Measurements from ENCODE around the gene PIF1.
"Not testable (repeated sequence)": the region's sequence is repeated elsewhere in the genome, so short reads cannot be mapped to it uniquely, and the experiment has no call there.

Gene PIF1

GRCh38 chr15:64847876-64848716 is 22.6 kb upstream of the PIF1 start:
- in situ Hi-C loops (cut with MboI; ENCODE audit: low sequenced_read_pairs): no loop called here

GRCh38 chr15:64847448-64847847 is 22.0 kb upstream of the PIF1 start:
- in situ Hi-C loops (cut with MboI; ENCODE audit: low sequenced_read_pairs): no loop called here

DNA sequence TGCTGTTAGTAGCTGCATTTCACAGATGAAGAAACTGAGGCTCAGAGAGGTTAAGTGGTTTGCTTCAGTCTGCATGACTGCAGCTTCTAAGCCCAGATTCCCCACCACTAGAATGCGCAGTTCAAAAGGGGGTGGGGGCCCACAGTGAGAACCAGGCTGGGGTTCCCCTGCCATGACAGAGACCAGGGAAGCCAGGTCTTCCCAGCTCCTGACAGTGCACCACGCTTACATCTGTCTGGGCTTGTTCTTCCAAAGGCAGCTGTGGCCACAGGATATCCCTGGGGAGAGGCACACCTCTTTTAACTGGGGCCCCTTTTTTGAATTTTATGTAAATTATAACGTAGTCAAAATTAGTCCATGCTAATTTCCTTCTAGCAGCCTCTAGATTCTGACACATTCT is 21.6 kb upstream of the PIF1 start:
- in situ Hi-C loops (cut with MboI; ENCODE audit: low sequenced_read_pairs): no loop called here

DNA sequence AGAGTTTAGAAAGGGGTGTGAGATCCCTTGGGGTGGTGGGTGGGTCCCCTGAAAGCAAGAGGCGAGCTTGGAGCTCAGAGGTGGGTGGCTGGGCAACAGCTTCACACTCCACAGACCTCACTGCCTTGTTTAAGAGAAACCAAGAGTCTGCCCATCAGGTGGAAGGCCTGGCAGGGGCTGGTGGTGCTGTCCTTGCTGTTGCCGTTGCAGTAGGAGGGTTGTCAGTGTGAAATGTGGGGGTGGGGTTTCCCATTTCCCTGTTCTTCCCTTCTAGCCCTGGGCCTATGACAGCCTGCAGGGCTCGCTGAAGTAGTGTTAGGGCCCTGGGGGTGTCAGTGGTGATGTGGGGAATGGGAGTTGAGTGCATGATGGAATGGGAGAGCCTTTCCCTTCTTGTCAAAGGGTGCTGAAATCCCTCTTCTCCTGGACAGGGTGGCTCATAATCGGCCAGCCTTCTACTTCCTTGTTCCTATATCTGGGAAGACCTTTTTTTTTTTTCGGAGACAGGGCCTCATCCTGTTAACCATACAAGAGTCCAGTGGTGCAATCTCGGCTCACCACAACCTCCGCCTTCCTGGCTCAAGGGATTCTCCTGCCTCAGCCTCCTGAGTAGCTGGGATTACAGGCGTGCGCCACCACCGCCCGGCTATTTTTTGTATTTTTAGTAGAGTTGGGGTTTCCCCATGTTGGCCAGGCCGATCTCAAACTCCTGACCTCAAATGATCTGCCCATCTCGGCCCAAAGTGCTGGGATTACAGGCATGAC is 20.6 kb upstream of the PIF1 start:
- in situ Hi-C loops (cut with MboI; ENCODE audit: low sequenced_read_pairs): no loop called here

DNA sequence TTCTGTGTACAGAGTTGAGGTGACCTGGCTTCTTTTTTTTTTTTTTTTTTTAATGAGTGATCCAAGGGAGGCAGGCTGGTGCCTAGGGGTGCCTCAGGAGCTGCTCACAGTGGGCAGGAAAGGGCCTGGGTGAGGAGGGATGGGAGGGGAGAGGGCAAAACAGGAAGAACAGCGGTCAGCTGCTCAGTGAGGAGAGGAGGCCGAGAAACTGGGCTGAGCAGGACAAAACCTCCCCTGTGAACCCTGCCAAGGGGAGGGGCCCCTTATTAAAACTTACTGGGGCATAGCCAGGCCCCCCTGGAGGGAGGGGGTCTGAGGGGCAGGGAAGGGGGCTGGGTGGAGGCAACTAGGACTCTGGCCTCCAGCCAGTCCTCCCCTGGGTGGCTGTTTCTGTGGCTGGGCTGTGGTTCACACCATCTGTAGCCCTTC is 19.8 kb upstream of the PIF1 start:
- in situ Hi-C loops (cut with MboI; ENCODE audit: low sequenced_read_pairs): no loop called here

DNA sequence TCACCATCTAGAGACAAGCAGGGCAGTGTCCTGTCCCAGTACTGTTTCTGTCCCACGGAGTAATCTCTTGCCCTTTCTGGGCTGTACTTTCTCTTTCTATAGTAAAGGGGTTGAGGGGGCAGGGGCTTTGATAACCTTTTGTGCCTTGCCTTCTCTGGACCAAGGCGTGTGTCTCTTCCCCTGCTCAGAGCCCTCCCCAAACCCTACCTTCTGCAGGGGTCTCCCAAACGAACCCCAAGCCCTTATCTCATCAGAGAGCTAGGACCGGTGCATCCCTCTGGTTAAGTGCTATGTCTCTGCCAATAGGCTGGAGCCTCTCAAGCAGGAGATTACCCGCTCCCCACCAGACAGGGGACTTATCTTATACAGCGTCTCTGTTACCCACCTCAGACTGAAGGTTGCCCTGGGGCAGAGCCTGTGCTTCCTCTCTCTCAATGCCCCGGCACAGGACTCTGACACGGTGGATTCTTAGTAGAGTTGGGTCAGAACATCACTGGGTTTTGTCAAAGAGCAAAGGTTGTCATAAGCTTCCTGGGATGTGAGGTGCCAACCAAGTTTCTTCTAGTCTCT is 19.2 kb upstream of the PIF1 start:
- in situ Hi-C loops (cut with MboI; ENCODE audit: low sequenced_read_pairs): no loop called here

DNA sequence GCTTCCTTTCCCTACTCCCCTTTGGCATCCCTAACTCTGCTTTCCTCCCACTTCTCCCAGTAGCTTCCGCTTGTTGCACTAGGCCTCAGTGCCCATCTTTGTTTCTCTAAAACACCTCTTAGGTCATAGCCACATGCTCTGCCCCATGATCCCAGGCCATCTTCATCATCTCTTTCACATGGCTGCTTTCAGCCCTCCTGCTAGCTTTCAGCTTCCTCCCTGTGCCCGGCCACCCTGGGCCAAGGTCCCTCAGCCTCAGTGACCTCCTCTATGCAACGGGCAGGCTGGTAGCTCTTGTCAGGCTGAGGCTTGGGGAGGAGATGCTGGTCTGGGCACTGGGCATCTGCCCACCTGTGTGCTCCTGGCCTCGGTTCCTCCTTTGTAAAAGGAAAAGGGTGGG is 18.5 kb upstream of the PIF1 start:
- in situ Hi-C loops (cut with MboI; ENCODE audit: low sequenced_read_pairs): no loop called here

DNA sequence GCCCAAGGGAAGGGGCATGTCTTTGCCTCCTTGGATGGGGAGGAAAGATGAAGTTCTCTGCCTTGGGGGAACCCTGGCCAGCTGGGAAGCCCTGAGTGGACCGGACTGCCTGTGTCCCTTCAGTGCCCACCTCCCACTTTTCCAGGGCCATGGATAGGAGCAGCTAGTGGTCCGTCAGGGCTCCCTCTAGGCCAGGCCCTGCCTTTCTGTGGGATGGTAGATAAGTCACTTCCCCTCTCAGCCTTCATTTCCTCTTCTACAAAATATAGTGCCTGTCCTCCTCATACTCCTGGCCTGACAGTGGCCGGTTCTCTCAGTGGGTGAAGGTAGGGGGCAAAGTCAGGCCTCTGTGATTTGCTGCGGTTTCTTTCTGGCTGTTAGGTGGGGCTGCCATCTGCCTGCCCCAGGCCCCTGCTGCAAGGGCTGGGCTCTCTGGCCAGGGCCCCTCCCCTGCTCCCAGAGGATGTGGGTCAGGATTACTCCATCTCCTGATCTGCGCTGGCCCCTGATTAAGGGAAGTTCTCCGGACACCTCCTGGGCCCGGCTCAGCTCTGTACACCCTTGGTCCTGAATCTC is 17.6 kb upstream of the PIF1 start:
- in situ Hi-C loops (cut with MboI; ENCODE audit: low sequenced_read_pairs): no loop called here

- in situ Hi-C loops (cut with MboI; ENCODE audit: low sequenced_read_pairs): no loop called here
Observed at GRCh38 chr15:64842096-64842939, 16.9 kb upstream of the PIF1 start.

DNA sequence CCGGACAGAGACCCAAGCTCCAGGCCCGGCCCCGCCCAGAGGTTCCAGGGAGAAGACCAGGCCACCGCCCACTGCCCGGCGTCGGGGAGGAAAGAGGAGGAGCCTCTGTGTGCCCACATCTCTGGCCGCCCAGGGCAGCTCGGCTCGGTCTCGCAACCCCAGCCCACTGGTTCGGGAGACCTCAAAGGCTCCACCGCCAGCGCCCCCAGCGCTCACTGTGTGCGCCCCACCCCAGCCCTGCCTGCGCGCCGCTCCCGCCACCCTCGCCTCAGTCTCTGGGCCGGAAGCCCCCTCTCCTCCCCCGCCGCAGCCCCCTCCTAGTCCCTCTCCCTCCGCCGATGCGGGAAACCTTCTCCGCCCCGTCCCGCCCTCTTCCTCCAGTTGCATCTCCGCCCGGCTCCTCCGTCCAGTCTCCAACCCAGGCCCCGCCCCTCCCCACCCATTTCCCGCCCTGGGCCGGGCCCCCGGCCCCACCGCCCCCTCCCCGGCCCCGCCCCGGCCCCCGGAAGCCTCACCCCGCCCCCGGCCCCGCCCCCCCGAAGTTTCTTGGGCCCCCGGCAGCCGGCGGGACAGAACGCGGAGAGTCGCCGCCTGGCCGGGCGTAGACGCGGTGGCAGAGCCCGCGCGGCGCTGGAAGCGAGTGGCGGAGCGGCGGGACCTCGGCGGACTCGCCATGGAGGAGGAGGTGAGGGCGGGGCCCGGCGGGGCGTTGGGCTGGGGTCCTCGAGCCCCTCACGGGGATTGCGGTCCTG is 16.1 kb upstream of the PIF1 start, which contains the start of gene PLEKHO2:
Gene PLEKHO2, plus strand, starts transcription at position 572 of the 752 bp plus-strand sequence. Its CDS starts 102 bp downstream, at position 674.
- in situ Hi-C loops (cut with MboI; ENCODE audit: low sequenced_read_pairs): no loop called here

- in situ Hi-C loops (cut with MboI; ENCODE audit: low sequenced_read_pairs): no loop called here
Observed at GRCh38 chr15:64841060-64841343, 15.6 kb upstream of the PIF1 start.

DNA sequence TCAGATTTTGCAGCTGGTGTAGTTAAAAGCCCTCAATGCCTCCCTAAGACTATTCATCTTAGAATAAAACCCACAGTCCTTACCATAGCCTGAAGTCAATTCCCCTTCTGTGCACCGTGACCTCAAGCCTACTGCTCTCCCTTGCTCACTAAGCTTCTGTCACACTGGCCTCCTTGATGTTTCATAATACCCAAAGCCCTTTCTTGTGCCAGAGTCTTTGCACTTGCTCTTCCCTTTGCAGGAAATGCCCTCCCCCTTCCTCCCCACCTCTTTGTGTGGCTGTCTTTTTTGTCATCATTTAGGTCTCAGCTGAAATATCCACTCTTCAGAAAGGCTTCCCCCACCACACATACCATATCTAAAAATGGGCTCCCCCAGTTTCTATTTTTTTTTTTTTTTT is 12.1 kb upstream of the PIF1 start:
- in situ Hi-C loops (cut with MboI; ENCODE audit: low sequenced_read_pairs): no loop called here

DNA sequence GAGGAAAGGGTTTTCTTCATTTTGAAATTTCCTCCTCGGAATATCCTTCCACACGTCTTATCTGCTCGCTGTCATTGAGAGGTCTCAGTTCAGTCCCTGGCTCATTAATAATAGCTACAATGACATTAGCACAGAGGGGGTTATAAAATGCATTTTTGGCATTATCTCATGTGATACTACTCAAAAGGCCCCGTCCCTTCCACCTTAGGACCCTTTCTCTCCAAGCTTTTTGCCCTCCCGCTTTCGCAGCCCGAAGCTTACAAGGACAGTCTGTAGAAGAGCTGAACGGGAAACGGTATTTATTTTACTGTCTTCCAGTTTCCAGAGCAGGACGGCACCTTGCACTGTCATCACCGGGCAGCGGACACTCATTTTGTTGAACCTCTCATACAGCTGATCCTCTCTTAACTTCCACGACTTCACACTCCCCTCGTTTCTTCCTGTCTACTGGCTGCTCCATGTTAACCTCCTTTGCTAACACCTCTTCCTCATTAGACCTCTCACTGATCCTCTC is 10.6 kb upstream of the PIF1 start:
- in situ Hi-C loops (cut with MboI; ENCODE audit: low sequenced_read_pairs): no loop called here

GRCh38 chr15:64833690-64834089 is 8.2 kb upstream of the PIF1 start:
- in situ Hi-C loops (cut with MboI; ENCODE audit: low sequenced_read_pairs): no loop called here

DNA sequence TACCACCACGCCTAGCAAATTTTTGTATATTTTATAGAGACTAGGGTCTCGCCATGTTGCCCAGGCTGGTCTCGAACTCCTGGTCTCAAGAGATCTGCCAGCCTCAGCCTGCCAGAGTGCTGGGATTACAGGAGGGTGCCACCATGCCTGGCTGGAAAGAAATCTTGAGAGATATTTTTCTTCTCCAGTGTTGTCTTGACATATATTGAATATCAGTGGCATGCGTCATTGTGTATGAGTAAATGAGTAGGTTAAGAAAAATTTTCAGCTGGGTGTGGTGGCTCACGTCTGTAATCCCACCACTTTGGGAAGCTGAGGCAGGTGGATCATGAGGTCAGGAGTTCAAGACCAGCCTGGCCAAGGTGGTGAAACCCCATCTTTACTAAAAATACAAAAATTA is 3.5 kb upstream of the PIF1 start:
- in situ Hi-C loops (cut with MboI; ENCODE audit: low sequenced_read_pairs): no loop called here

GRCh38 chr15:64824929-64825430 is 467 bp downstream of the PIF1 start:
- in situ Hi-C loops (cut with MboI; ENCODE audit: low sequenced_read_pairs): no loop called here

DNA sequence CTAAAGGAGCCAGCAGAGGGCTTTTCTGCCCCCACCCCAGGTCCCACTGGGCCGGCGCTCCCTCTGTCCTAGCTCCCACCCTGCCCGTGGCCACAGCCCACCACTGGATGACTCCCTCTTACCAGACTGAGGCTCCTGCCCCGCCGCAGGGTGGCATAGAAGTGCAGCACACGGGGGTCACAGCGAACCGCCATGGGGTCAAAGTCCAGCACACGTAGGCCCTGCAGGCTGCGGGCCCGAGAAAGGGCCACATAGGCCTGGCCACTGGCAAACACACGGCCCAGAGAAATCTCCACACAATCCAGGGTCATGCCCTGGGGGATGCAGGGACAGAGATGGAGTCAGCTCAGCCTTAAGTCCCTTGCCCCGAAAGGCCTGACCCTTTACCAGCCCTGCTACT is 9.0 kb downstream of the PIF1 start:
- in situ Hi-C loops (cut with MboI; ENCODE audit: low sequenced_read_pairs): no loop called here

- in situ Hi-C loops (cut with MboI; ENCODE audit: low sequenced_read_pairs): not testable (repeated sequence)
Observed at GRCh38 chr15:64814965-64815364, 10.5 kb downstream of the PIF1 start.

DNA sequence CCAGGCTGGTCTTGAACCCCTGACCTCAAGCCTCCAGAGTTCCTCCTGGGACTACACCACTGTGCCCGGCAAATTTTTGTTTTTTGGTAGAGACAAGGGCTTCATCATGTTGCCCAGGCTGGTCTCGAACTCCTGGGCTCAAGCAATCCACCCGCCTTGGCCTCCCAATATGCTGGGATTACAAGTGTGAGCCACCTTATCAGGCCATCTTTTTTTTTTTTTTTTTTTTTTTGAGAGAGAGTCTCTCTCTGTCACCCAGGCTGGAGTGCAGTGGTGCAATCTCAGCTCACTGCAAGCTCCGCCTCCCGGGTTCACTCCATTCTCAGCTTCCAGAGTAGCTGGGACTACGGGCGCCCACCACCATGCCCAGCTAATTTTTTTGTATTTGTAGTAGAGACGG is 11.2 kb downstream of the PIF1 start:
- in situ Hi-C loops (cut with MboI; ENCODE audit: low sequenced_read_pairs): not testable (repeated sequence)

- in situ Hi-C loops (cut with MboI; ENCODE audit: low sequenced_read_pairs): no loop called here
Observed at GRCh38 chr15:64813075-64813474, 12.4 kb downstream of the PIF1 start.

Data from HL-60/S4 treated with retinoic acid at 250 ng/mL for 4 days and 3 days (cell line).